ENCODE measurements around the gene LIMS2. TPM values are rescaled to one million over a fixed set of nuclear protein-coding genes. Genes with fewer than 3 reads are reported as not detected.

Gene LIMS2
- polyA plus RNA-seq, 2 of the 4 experiments (the other 2 are of a cell fraction) = 1.2 to 6.1 TPM

- Histone ChIP-seq H3K27ac (no peak overlapping the region), H3K4me2 (no peak overlapping the region), H3K4me1 (peaks cover 5% of the 10 kb centered on the region; the same call in 2 of the 3 replicates), H3K9me3 (no peaks in the 10 kb centered on the region), H3K4me3 (no peak overlapping the region)
- WGBS (ENCODE audit: missing lambda C conversion rate) = 86% methylated on average over 4 of the region's 23 CpGs
- POLR2A ChIA-PET = no interaction called here
- FAIRE-seq (no peak), DNase-seq (ENCODE audit: low read depth in 1 of 2, low spot score in 1 of 2) (no peak), ATAC-seq (peak in 1 of 2 experiments; percentile 15; a peak in 2 of 6 replicates)
- TF ChIP-seq KDM1A (IDR thresholded peaks at IDR 0.05; ENCODE audit: low read depth) (no peak), TFCP2L1 (CRISPR knock-in tag; IDR thresholded peaks at IDR 0.05) (no peak), RAD21 (conservative IDR thresholded peaks at IDR 0.05 in 1 of 2, IDR thresholded peaks at IDR 0.05 in 1 of 2) (no peak), HOXA7 (CRISPR knock-in tag; IDR thresholded peaks at IDR 0.05) (no peak), HOXB13 (CRISPR knock-in tag; IDR thresholded peaks at IDR 0.05; ENCODE audit: low read depth) (no peak), MAZ (IDR thresholded peaks at IDR 0.05; ENCODE audit: borderline replicate concordance, low read depth, low read length) (no peak), GATA3 (IDR thresholded peaks at IDR 0.05; ENCODE audit: borderline replicate concordance) (no peak), FOSL2 (IDR thresholded peaks at IDR 0.05) (no peak), FOSL2 (CRISPR knock-in tag; IDR thresholded peaks at IDR 0.05) (no peak), REST (IDR thresholded peaks at IDR 0.05) (no peak), MAX (IDR thresholded peaks at IDR 0.05) (no peak), ATOH8 (CRISPR knock-in tag; IDR thresholded peaks at IDR 0.05; ENCODE audit: low read depth) (no peak), EHF (CRISPR knock-in tag; IDR thresholded peaks at IDR 0.05) (no peak), ZFP36 (IDR thresholded peaks at IDR 0.05; ENCODE audit: borderline replicate concordance, partially characterized antibody) (no peak), HMGXB4 (CRISPR knock-in tag; IDR thresholded peaks at IDR 0.05; ENCODE audit: borderline replicate concordance) (no peak), CBX8 (IDR thresholded peaks at IDR 0.05) (no peak), ZNF302 (CRISPR knock-in tag; IDR thresholded peaks at IDR 0.05) (no peak), EP300 (IDR thresholded peaks at IDR 0.05) (no peak)
- CTCF ChIA-PET = interaction anchor here (1.0 to 1.7 kb wide), 3 partner anchors 13 to 99 kb away, joined by 3 to 8 read pairs (median 3); partner anchors contain the start of gene IWS1
These were observed 50.4 kb downstream of the LIMS2 start for GRCh38 chr2:127624756-127625571.

- ChIA-PET CTCF (interaction anchor here (0.7 to 1.5 kb wide), 2 partner anchors 98 to 100 kb away, joined by 3 read pairs; partner anchors contain the start of gene IWS1), POLR2A (no interaction called here)
- Histone ChIP-seq H3K27ac (no peak overlapping the region; a peak in 1 of 6 replicates), H3K9me3 (no peaks in the 10 kb centered on the region), H3K4me1 (peaks cover 5% of the 10 kb centered on the region; the same call in 2 of the 3 replicates), H3K4me3 (no peak overlapping the region), H3K4me2 (no peak overlapping the region)
- FAIRE-seq (no peak), ATAC-seq (no peak), DNase-seq (ENCODE audit: low read depth in 1 of 2, low spot score in 1 of 2) (no peak)
- WGBS (ENCODE audit: missing lambda C conversion rate) = 71% methylated on average over 3 of the region's 5 CpGs
- TF ChIP-seq TFCP2L1 (CRISPR knock-in tag; IDR thresholded peaks at IDR 0.05) (no peak), RARB (CRISPR knock-in tag; IDR thresholded peaks at IDR 0.05) (no peak), MAFK (IDR thresholded peaks at IDR 0.05; ENCODE audit: partially characterized antibody) (no peak), PHF8 (IDR thresholded peaks at IDR 0.05; ENCODE audit: borderline replicate concordance, low read depth) (no peak), SREBF2 (IDR thresholded peaks at IDR 0.05) (no peak), CBX2 (IDR thresholded peaks at IDR 0.05; ENCODE audit: borderline replicate concordance, low read depth) (no peak), HMGXB4 (CRISPR knock-in tag; IDR thresholded peaks at IDR 0.05; ENCODE audit: borderline replicate concordance) (no peak), PBX3 (IDR thresholded peaks at IDR 0.05) (no peak)
These were observed 51.0 kb downstream of the LIMS2 start for GRCh38 chr2:127624320-127624755.
